ENCODE data around the gene TMEM252.

The TMEM252 gene

GRCh38 chr9:68541568-68541967 is 885 bp upstream of the TMEM252 start:
- no peak for DNase-seq

GRCh38 chr9:68538200-68538599 is 2.5 kb downstream of the TMEM252 start:
- no peak for DNase-seq

GRCh38 chr9:68537616-68537880 is 3.1 kb downstream of the TMEM252 start:
- DNase-seq: peak; percentile 43

- DNase-seq: no peak
Measured at GRCh38 chr9:68536876-68537615, 3.6 kb downstream of the TMEM252 start.

- DNase-seq: no peak
Measured at GRCh38 chr9:68533678-68534077, 7.0 kb downstream of the TMEM252 start.

GRCh38 chr9:68532131-68532530 is 8.6 kb downstream of the TMEM252 start:
- DNase-seq: no peak

- DNase-seq: no peak
Measured at GRCh38 chr9:68530618-68531017, 10.1 kb downstream of the TMEM252 start.

GRCh38 chr9:68523367-68523936 is 17.2 kb downstream of the TMEM252 start:
- no peak for DNase-seq

- DNase-seq: no peak
Measured at GRCh38 chr9:68522954-68523353, 17.7 kb downstream of the TMEM252 start.

GRCh38 chr9:68522131-68522530 is 18.6 kb downstream of the TMEM252 start:
- no peak for DNase-seq

- DNase-seq: no peak
Measured at GRCh38 chr9:68515326-68516017, 25.2 kb downstream of the TMEM252 start.

- no peak for DNase-seq
Measured at GRCh38 chr9:68513981-68514380, 26.7 kb downstream of the TMEM252 start.

- DNase-seq: no peak
Measured at GRCh38 chr9:68513385-68513784, 27.3 kb downstream of the TMEM252 start.

GRCh38 chr9:68509689-68510088 is 31.0 kb downstream of the TMEM252 start:
- DNase-seq: no peak

GRCh38 chr9:68508547-68508946 is 32.1 kb downstream of the TMEM252 start:
- no peak for DNase-seq

- no peak for DNase-seq
Measured at GRCh38 chr9:68507806-68508145, 32.9 kb downstream of the TMEM252 start.

- DNase-seq: no peak
Measured at GRCh38 chr9:68507130-68507805, 33.4 kb downstream of the TMEM252 start.

GRCh38 chr9:68506551-68506950 is 34.1 kb downstream of the TMEM252 start:
- no peak for DNase-seq

GRCh38 chr9:68505681-68506409 is 34.8 kb downstream of the TMEM252 start:
- no peak for DNase-seq

GRCh38 chr9:68502279-68502678 is 38.4 kb downstream of the TMEM252 start:
- DNase-seq: no peak

GRCh38 chr9:68500457-68501381 is 40.0 kb downstream of the TMEM252 start:
- no peak for DNase-seq

- DNase-seq: no peak
Measured at GRCh38 chr9:68498816-68499215, 41.9 kb downstream of the TMEM252 start.
